Eye (tissue), 1 donor: ENCODE results near the gene AMBRA1.

Experiments
- DNase-seq: peaks from one replicate; pipeline ENCODE4 v3.0.0-alpha.2; 2015

The AMBRA1 gene

GRCh38 chr11:46505741-46506482, 87.9 kb downstream of the AMBRA1 start:
- DNase-seq, result no peak

GRCh38 chr11:46504817-46505613, 88.8 kb downstream of the AMBRA1 start:
- DNase-seq, result no peak

GRCh38 chr11:46499821-46500220, 94.0 kb downstream of the AMBRA1 start:
- no peak for DNase-seq

DNA sequence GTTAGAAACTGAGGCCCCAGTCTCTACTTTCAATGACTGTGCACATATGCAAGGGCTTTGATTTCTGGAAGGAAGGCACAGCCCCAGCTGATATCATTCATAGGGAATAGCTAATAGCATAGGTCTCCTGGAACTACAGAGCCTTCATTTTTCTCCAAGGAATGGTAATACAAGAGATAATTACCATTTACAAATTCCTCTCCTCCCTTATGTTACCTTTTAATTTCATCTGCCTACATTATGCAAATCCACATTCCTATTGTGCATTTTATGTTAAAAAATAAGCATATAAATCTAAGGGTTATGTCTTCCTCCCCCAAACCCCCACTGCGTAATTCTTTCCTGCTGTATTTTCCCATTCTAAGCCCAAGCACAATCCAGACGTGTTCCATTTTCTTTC, 94.9 kb downstream of the AMBRA1 start:
- DNase-seq, result no peak

DNA sequence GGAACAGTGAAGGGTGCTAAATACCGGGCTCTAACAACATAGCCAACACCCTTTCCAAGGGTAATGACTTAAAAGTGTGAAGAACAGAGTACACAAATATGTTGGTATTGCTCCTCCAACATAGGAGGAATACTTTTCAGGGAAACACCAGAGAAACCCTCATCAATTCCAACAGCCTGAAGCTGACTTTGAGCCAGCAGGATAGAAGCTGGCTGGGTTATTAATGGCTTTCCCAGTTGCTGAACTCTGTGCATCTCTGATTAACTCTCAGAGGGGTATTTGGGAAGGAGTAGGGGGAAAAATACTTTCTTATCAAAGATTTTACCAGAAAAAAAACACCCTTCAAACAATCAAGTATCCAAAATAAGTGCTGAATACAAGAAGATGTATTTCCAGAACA, 95.6 kb downstream of the AMBRA1 start:
- DNase-seq, result no peak

DNA sequence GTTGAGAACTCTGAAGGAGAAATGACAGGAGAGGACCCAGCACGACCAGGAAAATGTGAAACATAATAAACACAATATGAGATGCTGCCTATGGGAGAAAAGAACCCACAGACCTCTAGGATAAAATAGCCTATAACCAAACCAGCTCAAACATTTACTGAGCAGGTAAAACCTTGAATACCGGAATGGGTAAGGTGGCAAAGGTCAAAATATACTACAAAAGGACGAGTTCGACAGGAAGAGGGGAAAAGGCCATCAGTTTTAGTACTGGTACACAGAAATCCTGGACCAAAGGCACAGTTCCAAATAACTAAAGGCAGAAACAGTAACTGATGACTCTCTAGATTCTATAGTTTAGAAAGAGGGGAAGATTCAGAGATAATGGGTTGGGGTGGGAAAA, 96.3 kb downstream of the AMBRA1 start:
- no peak for DNase-seq

GRCh38 chr11:46493791-46494190, 100.0 kb downstream of the AMBRA1 start:
- DNase-seq, result no peak

DNA sequence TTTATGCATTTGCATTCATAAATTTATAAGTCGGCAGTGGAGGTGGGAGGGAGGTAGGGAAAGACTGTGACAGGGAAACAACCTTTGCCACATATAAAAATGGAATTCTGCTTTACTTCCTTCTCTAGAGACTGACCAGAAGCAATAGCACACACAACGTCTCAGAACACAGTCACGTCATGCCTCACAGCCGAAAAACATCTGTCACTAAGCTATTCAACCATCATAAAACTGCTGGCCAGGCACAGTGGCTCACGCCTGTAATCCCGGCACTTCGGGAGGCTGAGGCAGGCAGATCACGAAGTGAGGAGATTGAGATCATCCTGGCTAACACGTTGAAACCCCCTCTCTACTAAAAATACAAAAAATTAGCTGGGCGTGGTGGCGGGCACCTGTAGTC, 101.3 kb downstream of the AMBRA1 start:
- DNase-seq, result peak; percentile 24

GRCh38 chr11:46491661-46492330, 102.0 kb downstream of the AMBRA1 start:
- no peak for DNase-seq

DNA sequence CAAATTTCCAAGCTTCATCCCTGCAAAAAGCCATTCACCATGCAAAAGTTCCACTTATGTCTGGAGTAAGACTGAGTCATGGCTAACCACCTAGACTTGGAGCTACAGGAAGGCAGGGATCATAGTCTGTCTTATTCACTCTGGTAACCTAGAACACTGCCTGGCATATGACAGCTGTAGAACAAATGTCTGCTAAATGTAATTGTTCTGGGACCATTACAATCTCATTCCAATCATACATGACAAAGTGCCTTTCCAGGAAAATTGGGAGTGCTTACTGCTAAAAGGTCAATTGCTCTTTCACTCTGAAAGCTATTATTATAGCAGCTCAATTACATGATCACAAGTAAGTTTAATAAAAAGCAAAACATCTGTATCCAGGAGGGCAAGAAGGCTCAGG, 103.2 kb downstream of the AMBRA1 start:
- no peak for DNase-seq

GRCh38 chr11:46489656-46490560, 103.9 kb downstream of the AMBRA1 start:
- peak; percentile 44 for DNase-seq

GRCh38 chr11:46485856-46486443, 107.9 kb downstream of the AMBRA1 start:
- peak; percentile 79 for DNase-seq

DNA sequence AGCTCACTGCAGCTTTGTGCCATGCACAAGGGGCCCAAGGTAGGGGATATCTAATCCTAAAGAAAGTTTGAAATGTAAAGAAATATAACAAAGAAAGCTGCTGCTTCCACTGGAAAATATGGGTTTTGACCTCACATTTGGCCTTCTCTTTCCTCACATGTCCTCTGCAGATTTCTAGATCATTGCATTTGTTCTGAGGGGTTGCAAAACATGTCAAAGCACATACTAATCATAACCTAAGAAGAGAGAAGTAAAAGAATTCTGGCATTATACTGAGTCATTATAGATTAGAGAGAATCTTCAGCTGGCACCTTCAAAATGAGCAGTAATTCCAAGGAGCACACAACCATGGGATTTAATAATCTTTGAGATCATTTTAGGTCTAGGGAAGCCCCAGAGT, 109.7 kb downstream of the AMBRA1 start:
- no peak for DNase-seq

GRCh38 chr11:46480909-46481308, 112.9 kb downstream of the AMBRA1 start:
- no peak for DNase-seq

GRCh38 chr11:46480166-46480726, 113.6 kb downstream of the AMBRA1 start:
- no peak for DNase-seq

DNA sequence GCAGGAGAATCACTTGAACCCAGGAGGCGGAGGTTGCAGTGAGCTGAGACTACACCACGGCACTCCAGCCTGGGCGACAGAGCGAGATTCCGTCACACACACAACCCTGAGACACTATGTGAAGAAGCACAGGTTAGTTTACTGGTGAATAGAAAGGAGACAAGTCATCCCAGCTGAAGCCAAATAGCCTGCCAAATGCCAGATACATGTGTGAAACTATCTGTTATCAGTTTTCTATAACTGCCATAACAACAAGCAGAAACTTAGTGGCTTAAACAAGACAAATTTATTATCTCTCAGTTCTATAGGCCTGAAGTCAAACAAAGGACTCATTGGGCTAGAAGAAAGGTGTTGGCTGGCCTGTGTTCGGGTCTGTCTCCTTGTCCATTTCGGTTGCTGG, 114.2 kb downstream of the AMBRA1 start:
- no peak for DNase-seq

DNA sequence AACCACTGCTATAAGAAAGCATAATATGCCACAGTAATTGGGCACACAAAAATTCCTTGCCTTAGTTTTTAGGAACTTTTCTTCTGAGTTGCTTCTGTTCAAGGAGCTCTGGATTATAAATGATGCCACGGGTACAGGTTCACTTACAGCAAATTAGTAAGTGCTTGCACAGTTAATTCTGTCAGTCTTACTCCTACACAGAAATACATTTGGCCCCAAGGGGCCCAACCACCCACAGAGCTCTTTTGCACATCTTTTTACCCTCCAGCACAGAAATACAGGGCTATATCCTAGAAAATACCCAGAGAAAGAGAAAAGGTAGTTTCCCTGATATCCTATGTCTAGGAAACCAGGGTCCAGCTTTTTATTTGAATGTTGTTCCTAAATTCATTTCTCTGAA, 115.6 kb downstream of the AMBRA1 start:
- DNase-seq, result no peak

DNA sequence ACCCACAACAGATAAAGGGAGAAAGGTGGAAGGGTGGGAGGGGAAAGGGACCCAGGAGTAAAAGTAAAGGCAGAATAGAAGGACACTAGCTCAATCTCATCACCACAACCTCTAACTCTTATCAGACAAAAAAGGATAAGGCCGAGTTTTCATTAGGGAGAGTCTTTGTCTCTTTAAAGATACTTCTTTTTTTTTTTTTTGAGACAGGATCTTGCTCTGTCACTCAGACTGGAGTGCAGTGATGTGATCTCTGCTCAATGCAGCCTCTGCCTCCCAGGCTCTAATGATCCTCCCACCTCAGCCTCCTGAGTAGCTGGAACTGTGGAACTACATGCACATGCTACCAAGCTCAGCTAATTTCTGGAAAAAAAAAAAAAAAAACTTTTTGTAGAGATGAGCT, 116.7 kb downstream of the AMBRA1 start:
- no peak for DNase-seq

DNA sequence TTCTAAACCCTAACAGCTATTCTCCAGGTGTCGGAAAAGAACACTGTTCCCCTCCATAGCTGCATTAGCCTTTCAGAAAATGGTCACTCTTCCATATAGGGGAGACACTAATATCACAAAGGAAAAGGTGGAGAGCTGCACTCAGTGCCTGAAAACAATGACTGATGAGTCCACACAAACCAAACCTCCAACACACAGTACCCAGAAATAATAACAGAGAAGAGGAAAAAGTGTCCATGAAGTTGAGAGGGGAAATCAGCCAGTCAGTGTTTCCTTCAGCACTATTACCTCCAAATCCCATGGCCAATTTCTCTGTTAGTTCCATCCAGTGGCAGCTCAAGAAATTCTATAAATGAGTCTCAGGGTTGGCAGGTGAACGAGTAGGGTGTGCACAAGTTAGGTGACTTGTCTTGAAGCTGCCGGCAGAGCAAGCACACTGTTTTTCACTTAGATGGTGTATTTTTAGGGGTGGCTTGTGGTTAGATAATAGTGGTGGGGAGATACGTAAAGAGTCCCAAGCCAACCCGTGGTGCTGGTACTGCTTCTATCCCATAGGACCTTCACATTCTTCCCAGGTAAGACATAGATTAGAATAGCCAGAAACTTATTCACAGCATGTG, 117.8 kb downstream of the AMBRA1 start:
- no peak for DNase-seq

GRCh38 chr11:46475051-46475925, 118.5 kb downstream of the AMBRA1 start:
- DNase-seq, result no peak

GRCh38 chr11:46472662-46472994, 121.2 kb downstream of the AMBRA1 start:
- no peak for DNase-seq
